HepG2 (cell line): ENCODE results near the gene MTSS2. TPM values are rescaled to one million over a fixed set of nuclear protein-coding genes. Genes with fewer than 3 reads are reported as not detected.

Source experiments
- DMAP1 ChIP-seq: IDR thresholded peaks from 2 replicates; pipeline ENCODE4 v1.6.1; 2016
- GMEB1 ChIP-seq: sonication (generic); formaldehyde crosslinking; IDR thresholded peaks from 2 replicates; pipeline ENCODE4 v1.5.1; 2020; ENCODE audit warnings: missing genetic modification reagents, mild to moderate bottlenecking, borderline replicate concordance
- HNRNPH1 ChIP-seq: fragments of 200-400 bp; formaldehyde crosslinking; optimal IDR thresholded peaks from 2 replicates; pipeline ENCODE3; 2017; ENCODE audit warnings: mild to moderate bottlenecking, low read depth, low read length
- KIAA2018 ChIP-seq: sonication (generic); formaldehyde crosslinking; IDR thresholded peaks from 2 replicates; pipeline ENCODE4 v1.5.0; 2020; ENCODE audit warnings: mild to moderate bottlenecking, missing genetic modification reagents, borderline replicate concordance
- REST ChIP-seq, 2 experiments: IDR thresholded peaks; 2 replicates each; pipeline ENCODE4 v1.6.1; 2011 to 2012; ENCODE audit warnings: low read length in 2 of 2, borderline replicate concordance in 1 of 2, low read depth in 1 of 2, mild to moderate bottlenecking in 1 of 2, moderate library complexity in 1 of 2
- SIN3A ChIP-seq: IDR thresholded peaks from 2 replicates; pipeline ENCODE4 v1.6.1; 2011; ENCODE audit warnings: low read depth, mild to moderate bottlenecking, control low read depth, low read length, borderline replicate concordance
- TRAFD1 ChIP-seq: sonication (generic); formaldehyde crosslinking; IDR thresholded peaks from 2 replicates; pipeline ENCODE4 v1.5.1; 2020; ENCODE audit warnings: missing genetic modification reagents, mild to moderate bottlenecking, borderline replicate concordance
- ZNF124 ChIP-seq: sonication (generic); formaldehyde crosslinking; IDR thresholded peaks from 2 replicates; pipeline ENCODE4 v1.4.0; 2020; ENCODE audit warnings: missing genetic modification reagents
- ZNF274 ChIP-seq: sonication (generic); formaldehyde crosslinking; IDR thresholded peaks from 2 replicates; pipeline ENCODE4 v1.5.1; 2020; ENCODE audit warnings: mild to moderate bottlenecking, missing genetic modification reagents
- ZNF343 ChIP-seq: sonication (generic); formaldehyde crosslinking; IDR thresholded peaks from 2 replicates; pipeline ENCODE4 v1.4.0; 2020; ENCODE audit warnings: mild to moderate bottlenecking, missing genetic modification reagents
- ZNF746 ChIP-seq: sonication (generic); formaldehyde crosslinking; IDR thresholded peaks from 2 replicates; pipeline ENCODE4 v1.8.0; 2022; ENCODE audit warnings: mild to moderate bottlenecking, missing genetic modification reagents
- ZNF781 ChIP-seq: sonication (generic); formaldehyde crosslinking; IDR thresholded peaks from 2 replicates; pipeline ENCODE4 v1.5.1; 2020; ENCODE audit warnings: borderline replicate concordance, mild to moderate bottlenecking, missing genetic modification reagents; ENCODE audit errors: not compliant biosample characterization
- polyA plus RNA-seq, 8 experiments: library from polyadenylated mRNA; depleted of rRNA in 3 of 8; stranded (reverse) in 7 of 8; unstranded in 1 of 8; fragments of >200 nt; fragmentation: Illumina TruSeq in 4 of 8; extraction: Trizol in 4 of 8; gene quantifications; 2 replicates each; pipeline versions ENCODE4 v1.2.1 to v1.2.3, GENCODE V29; 2011 to 2016; ENCODE audit warnings: low read depth in 4 of 8, missing spikeins in 1 of 8, mixed read lengths in 1 of 8; ENCODE audit not compliant: insufficient read depth in 1 of 8
- total RNA-seq, 5 experiments: library from RNA; depleted of rRNA; stranded (reverse); fragments of >200 nt; fragmentation: Illumina TruSeq; extraction: Trizol; gene quantifications; 2 replicates each; pipeline ENCODE4 v1.2.3, GENCODE V29; 2016; ENCODE audit warnings: low read depth in 1 of 5

The MTSS2 gene
- total and polyA plus RNA-seq, 2 of the 13 experiments (the other 11 are each of a cell fraction or from before 2014, with no cell fraction given) = 132 to 242 TPM

GRCh38 chr16:70725912-70726828, 40.3 kb upstream of the MTSS2 start (continued):
- no peak for TF ChIP-seq TRAFD1
- peak; percentile 2; the same call in 1 of the 2 replicates for TF ChIP-seq GMEB1 (CRISPR knock-in tag)
- no peak for TF ChIP-seq REST (IDR thresholded peaks at IDR 0.05; ENCODE audit: borderline replicate concordance in 1 of 2, low read depth in 1 of 2, low read length in 2 of 2)
- TF ChIP-seq ZNF781 (CRISPR knock-in tag) = no peak
- no peak for TF ChIP-seq SIN3A
- no peak for TF ChIP-seq DMAP1
- TF ChIP-seq ZNF746 (CRISPR knock-in tag) = no peak
- no peak for TF ChIP-seq KIAA2018 (CRISPR knock-in tag)
- TF ChIP-seq ZNF343 = no peak
- no peak for TF ChIP-seq ZNF124
- TF ChIP-seq HNRNPH1 = peak; percentile 74
- no peak; the same call in none of the 2 replicates for TF ChIP-seq ZNF274 (CRISPR knock-in tag)
